Measurements from ENCODE around the gene CISTR. TPM values are rescaled to one million over a fixed set of nuclear protein-coding genes. Genes with fewer than 3 reads are reported as not detected.

Gene CISTR
- total RNA-seq, 4 donors from 2014 or later, result not detected

DNA sequence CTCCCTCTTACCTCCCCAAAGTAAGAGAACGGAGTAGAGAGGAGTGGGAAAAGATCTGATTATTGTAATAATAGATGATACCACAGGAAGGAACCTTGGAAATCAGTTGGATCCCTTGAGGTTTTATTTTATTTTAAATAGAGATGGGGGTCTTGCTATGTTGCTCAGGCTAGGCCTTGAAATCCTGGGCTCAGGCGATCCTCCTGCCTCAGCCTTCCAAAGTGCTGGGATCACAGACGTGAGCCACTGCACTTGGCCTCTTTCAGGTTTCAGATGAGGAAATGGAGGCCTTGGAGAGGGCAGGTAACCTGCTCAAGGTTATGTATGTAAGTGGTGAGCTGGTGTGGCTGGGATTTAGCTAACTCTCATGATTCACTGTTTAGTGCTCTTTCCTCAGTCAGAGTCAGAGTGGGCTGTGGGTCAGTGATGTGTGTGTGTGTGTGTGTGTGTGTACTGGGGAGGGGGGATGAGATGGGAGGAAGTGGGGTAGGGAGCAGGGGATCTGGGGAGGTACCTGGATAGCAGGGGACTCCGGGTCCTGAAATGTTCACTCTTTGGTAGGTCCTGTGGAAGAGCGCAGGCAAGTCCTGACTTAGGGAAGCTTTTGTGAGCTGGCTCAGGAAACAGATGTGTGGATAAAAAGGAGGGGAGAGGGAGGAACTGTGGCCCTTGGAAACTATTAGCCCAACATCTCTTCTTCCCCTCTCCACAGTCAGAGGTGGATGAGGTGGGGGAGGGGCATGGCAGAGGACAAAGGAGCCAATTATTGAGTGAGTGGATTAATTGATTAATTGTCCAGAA lies 4.7 kb upstream of the CISTR start:
- peak overlapping the region in 1 of 4 donors; percentile 11 for H3K27ac ChIP-seq
- H3K4me1 ChIP-seq, result peaks cover 0 to 16% (median 8%) of the 10 kb centered on the region in 4 donors
- no peak for TF ChIP-seq POLR2A (IDR thresholded peaks at IDR 0.05)
- TF ChIP-seq CTCF (IDR thresholded peaks at IDR 0.05), result no peak

GRCh38 chr12:53755893-53756292 lies 4.1 kb upstream of the CISTR start:
- Histone ChIP-seq H3K4me3 (no peak overlapping the region), H3K36me3 (no peaks in the 10 kb centered on the region), H3K4me1 (peaks cover 0 to 22% (median 8%) of the 10 kb centered on the region in 4 donors), H3K27ac (peak overlapping the region in 1 of 4 donors; percentile 11), H3K27me3 (peaks cover 0 to 12% of the 10 kb centered on the region in 2 donors), H3K9me3 (no peaks in the 10 kb centered on the region)
- no peak for TF ChIP-seq POLR2A (IDR thresholded peaks at IDR 0.05)
- TF ChIP-seq CTCF (IDR thresholded peaks at IDR 0.05), result no peak
- DNase-seq, result no peak

More for the DNA sequence above, 4.7 kb upstream of the CISTR start:
- no peaks in the 10 kb centered on the region for H3K36me3 ChIP-seq
- no peak for DNase-seq
- H3K4me3 ChIP-seq, result peak overlapping the region in 2 of 4 donors; percentile 22
- no peaks in the 10 kb centered on the region for H3K9me3 ChIP-seq
- H3K27me3 ChIP-seq, result peaks cover 0 to 6% of the 10 kb centered on the region in 2 donors

DNA sequence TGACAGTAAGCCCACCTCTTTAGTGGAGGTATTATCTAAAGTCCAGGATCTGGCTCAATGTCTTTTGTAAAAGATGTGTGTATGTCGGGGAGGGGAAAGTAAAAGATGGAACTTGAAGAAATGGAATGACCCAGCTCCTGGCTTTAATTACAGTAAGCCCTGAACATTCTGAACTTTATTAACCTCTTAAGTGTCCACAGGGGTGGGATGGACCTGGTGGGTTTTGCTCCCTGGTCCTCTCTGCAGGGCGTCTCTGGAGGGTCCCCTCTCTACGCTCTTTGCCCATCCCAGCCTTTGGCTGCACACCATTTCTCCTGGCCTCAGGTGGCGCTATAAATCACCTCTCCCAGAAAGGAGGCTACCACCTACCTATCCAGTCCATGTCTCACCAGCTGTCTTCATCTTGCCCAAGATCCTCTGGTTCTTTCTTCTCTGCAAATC lies 3.7 kb upstream of the CISTR start:
- Histone ChIP-seq H3K4me1 (peaks cover 0 to 26% (median 8%) of the 10 kb centered on the region in 4 donors), H3K27ac (peak overlapping the region in 1 of 4 donors; percentile 84)

DNA sequence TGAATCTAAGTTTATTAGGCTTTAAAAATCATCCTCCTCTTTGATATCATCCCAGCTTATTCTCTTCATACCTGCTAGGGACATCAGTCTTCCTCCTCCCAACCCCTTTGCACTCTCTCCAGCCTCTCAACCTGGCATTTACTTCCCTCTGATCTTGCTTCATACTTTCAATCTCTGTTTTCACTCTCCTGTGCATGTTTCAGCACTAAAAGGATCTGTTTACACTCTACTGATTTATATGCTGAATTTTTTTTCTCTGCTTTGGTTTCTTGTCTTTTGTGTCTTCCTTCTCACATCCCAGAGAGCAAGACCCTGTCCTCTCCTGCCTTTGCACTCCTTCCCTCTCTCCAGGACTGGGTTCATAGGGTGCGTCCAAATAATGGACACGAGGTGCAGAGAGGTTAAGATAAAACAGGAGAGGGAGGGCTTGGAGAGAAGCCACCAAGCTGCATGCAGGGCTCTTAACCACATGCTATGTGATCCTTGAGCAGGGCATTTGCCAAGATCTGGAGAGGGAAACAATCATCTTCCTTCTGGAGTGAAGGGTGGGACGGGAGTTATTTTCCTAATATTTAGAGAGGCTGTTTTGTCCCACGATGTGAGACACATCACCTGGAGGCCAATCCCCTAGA lies 3.0 kb upstream of the CISTR start:
- peaks cover 0 to 26% (median 8%) of the 10 kb centered on the region in 4 donors for H3K4me1 ChIP-seq
- peaks cover 0 to 16% of the 10 kb centered on the region in 2 donors for H3K27me3 ChIP-seq
- TF ChIP-seq CTCF (IDR thresholded peaks at IDR 0.05) (no peak), POLR2A (IDR thresholded peaks at IDR 0.05) (no peak)
- no peak overlapping the region for H3K4me3 ChIP-seq
- H3K27ac ChIP-seq, result peak overlapping the region in 1 of 4 donors; percentile 84
- H3K36me3 ChIP-seq, result no peaks in the 10 kb centered on the region
- H3K9me3 ChIP-seq, result no peaks in the 10 kb centered on the region
- no peak for DNase-seq

More for the DNA sequence above, 3.7 kb upstream of the CISTR start:
- no peak for DNase-seq
- no peaks in the 10 kb centered on the region for H3K36me3 ChIP-seq
- TF ChIP-seq POLR2A (IDR thresholded peaks at IDR 0.05), result no peak
- TF ChIP-seq CTCF (IDR thresholded peaks at IDR 0.05), result no peak
- no peak overlapping the region for H3K4me3 ChIP-seq
- H3K27me3 ChIP-seq, result peaks cover 0 to 16% of the 10 kb centered on the region in 2 donors
- no peaks in the 10 kb centered on the region for H3K9me3 ChIP-seq

- Histone ChIP-seq H3K4me1 (peaks cover 0 to 26% (median 8%) of the 10 kb centered on the region in 4 donors), H3K27me3 (peaks cover 0 to 16% of the 10 kb centered on the region in 2 donors), H3K36me3 (no peaks in the 10 kb centered on the region), H3K27ac (peak overlapping the region in 1 of 4 donors; percentile 84), H3K9me3 (no peaks in the 10 kb centered on the region), H3K4me3 (no peak overlapping the region)
- TF ChIP-seq CTCF (IDR thresholded peaks at IDR 0.05) (no peak), POLR2A (IDR thresholded peaks at IDR 0.05) (no peak)
- peak in 1 of 3 donors; percentile 39 for DNase-seq
Observed at GRCh38 chr12:53754188-53754585, 2.4 kb upstream of the CISTR start.
